ENCODE data around the gene SLA2.

DNA sequence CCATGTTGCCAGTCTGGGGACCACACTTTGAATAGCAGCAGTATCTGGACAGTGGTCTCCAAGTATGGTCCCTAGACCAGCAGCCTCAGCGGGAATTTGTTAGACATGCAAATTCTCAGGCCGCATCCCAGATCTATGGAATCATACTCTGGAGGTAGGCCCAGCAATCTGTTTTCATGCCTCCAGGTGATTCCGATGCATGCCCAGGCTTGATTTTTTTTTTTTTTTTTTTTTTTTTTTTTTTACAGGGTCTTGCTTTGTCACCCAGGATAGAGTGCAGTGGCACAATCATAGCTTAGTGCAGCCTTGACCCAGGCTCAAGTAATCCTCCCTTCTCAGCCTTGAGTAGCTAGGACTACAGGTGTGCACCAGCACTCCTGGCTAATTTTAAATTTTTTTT, 682 bp upstream of the SLA2 start:
- TF ChIP-seq, protein P1, sequence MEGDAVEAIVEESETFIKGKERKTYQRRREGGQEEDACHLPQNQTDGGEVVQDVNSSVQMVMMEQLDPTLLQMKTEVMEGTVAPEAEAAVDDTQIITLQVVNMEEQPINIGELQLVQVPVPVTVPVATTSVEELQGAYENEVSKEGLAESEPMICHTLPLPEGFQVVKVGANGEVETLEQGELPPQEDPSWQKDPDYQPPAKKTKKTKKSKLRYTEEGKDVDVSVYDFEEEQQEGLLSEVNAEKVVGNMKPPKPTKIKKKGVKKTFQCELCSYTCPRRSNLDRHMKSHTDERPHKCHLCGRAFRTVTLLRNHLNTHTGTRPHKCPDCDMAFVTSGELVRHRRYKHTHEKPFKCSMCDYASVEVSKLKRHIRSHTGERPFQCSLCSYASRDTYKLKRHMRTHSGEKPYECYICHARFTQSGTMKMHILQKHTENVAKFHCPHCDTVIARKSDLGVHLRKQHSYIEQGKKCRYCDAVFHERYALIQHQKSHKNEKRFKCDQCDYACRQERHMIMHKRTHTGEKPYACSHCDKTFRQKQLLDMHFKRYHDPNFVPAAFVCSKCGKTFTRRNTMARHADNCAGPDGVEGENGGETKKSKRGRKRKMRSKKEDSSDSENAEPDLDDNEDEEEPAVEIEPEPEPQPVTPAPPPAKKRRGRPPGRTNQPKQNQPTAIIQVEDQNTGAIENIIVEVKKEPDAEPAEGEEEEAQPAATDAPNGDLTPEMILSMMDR (IDR thresholded peaks at IDR 0.05), result no peak
- no peak for TF ChIP-seq EZH2phosphoT487 (IDR thresholded peaks at IDR 0.05)
